ENCODE data around the gene CD7. TPM values are rescaled to one million over a fixed set of nuclear protein-coding genes. Genes with fewer than 3 reads are reported as not detected.

Gene CD7
- total and polyA plus RNA-seq, 9 of the 15 experiments (the other 6 are each of a cell fraction or from before 2014, with no cell fraction given): 0.21 to 0.35 TPM; not detected in 7

GRCh38 chr17:82287868-82288801 lies 29.3 kb downstream of the CD7 start (continued):
- peak; percentile 90 for TF ChIP-seq NUFIP1 (IDR thresholded peaks at IDR 0.05; ENCODE audit: partially characterized antibody)
- no peak for TF ChIP-seq DIDO1 (tag; IDR thresholded peaks at IDR 0.05; ENCODE audit: low read depth)
- TF ChIP-seq NELFE (IDR thresholded peaks at IDR 0.05; ENCODE audit: insufficient read depth, insufficient read length): no peak
- peak in 1 of 3 experiments; percentile 82; a peak in 2 of 6 replicates for TF ChIP-seq ZBTB11 (CRISPR knock-in tag; IDR thresholded peaks at IDR 0.05)
- no peak for TF ChIP-seq ZBTB5 (IDR thresholded peaks at IDR 0.05)
- no peak for TF ChIP-seq ZNF551 (CRISPR knock-in tag; IDR thresholded peaks at IDR 0.05)
- no peak for TF ChIP-seq MBD1 (CRISPR knock-in tag; IDR thresholded peaks at IDR 0.05)
- TF ChIP-seq E4F1 (CRISPR knock-in tag; IDR thresholded peaks at IDR 0.05; ENCODE audit: borderline replicate concordance): no peak
- no peak for TF ChIP-seq SNIP1 (IDR thresholded peaks at IDR 0.05; ENCODE audit: low read depth)
- no peak for TF ChIP-seq NR4A1 (CRISPR knock-in tag; IDR thresholded peaks at IDR 0.05)
- peak; percentile 81 for TF ChIP-seq NR4A1 (tag; IDR thresholded peaks at IDR 0.05)
- no peak for TF ChIP-seq SP2 (IDR thresholded peaks at IDR 0.05; ENCODE audit: extremely low read depth, low read depth, low read length, poor library complexity, severe bottlenecking)
- TF ChIP-seq ZNF644 (tag; IDR thresholded peaks at IDR 0.05; ENCODE audit: low read depth): peak; percentile 85
- no peak for TF ChIP-seq NFXL1 (CRISPR knock-in tag; IDR thresholded peaks at IDR 0.05)
- TF ChIP-seq ZNF696 (CRISPR knock-in tag; conservative IDR thresholded peaks at IDR 0.05): no peak
- TF ChIP-seq MAX (CRISPR knock-in tag; IDR thresholded peaks at IDR 0.05): peak; percentile 99
- peak; percentile 80 for TF ChIP-seq DPF2 (IDR thresholded peaks at IDR 0.05)

Measured in K562 (cell line).